NCI-H2227 (cell line): ENCODE results near the gene ADAMTSL1.

Experiments used
- DNase-seq: peaks from one replicate; lab custom pipeline; 2025; ENCODE audit not compliant: unreplicated experiment; lab: John Stamatoyannopoulos, UW

Gene ADAMTSL1

DNA sequence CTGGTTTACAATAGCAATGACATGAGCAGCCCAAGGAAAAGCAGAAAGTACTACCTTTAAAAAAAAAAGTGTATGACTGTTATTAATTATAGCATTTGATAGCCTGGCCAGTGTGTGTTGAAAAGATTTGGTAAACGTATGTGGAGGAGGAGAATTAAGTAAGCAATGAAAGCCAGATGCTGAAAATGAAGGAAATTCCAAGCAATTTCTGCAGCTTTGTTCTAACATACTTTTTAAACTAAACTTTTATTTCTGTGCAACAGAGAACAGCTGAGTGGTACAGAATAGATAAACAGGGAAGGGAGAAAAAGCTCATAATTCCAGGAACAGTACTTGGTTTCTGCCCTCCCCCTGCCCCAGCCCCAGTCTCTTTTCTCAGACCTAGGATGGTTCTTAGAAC, 252.6 kb downstream of the ADAMTSL1 start:
- DNase-seq = no peak

DNA sequence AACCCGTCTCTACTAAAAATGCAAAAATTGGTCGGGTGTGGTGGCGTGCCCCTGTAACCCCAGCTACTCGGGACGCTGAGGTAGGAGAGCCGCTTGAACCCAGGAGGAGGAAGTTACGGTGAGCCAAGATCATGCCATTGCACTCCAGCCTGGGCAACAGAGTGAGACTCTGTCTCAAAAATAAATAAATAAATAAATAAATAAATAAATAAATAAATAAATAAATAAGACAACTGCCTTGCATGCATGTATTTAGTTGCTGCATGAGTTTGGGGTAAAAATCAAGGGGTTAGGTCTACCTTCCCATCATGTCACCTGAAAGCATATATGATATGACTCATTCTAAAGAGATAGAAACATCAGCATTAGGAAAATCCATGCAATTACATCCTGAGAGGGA, 254.0 kb downstream of the ADAMTSL1 start:
- no peak for DNase-seq

DNA sequence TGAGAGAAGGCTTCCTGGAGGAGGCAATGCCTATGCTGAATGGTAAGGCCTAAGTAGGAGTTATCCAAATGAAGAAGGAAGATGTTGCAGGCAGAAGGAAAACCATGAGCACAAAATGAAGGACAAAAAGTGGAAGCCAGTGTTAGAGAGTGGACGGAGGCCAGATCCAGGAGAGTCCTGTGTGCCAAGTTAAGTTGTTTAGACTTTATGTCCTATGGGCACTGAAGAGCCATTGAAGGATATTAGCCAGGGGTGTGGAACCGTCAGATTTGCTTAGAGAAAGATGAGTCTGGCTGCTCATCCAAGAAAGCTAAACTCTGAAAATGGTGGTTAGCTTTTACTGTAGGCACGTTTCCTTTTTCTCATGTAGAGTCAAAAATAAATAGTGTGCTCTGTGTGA, 254.7 kb downstream of the ADAMTSL1 start:
- DNase-seq = no peak

DNA sequence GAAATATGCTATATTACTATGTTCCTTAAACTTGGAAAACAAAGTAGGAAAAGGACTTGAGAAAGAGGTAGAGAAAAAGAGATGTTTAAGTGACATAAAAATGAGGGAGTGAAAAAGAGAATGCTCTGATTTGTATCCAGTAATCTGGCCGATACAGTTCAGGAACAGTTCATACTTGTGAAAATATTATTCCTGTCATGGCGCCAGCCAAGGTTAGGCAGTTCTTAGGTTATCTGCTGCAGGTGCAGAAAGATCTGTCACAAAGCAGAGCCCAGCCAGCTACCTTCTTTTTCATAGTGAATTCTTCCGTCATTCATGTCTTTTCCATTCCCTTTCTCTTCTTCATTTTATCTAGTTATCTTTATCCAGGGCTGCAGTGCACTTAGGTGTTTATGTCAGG, 256.3 kb downstream of the ADAMTSL1 start:
- no peak for DNase-seq

DNA sequence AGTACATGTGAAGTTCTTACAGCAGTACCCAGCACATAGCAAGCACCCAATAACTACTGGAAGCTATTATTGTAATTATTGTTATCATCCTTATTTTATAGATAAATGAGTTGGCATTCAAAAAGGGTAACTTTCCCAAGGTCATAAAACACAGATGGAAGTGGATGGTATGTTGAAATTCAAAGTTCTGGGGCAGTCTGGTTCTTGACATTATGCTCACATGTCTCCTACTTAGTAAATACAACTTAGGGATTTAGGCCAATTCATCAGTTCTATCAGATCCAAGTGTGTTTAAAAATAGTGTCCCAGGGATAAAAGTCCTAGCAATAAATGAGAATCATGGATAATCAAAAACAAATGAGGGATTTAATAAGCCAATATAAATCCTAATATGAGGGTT, 265.2 kb downstream of the ADAMTSL1 start:
- no peak for DNase-seq

DNA sequence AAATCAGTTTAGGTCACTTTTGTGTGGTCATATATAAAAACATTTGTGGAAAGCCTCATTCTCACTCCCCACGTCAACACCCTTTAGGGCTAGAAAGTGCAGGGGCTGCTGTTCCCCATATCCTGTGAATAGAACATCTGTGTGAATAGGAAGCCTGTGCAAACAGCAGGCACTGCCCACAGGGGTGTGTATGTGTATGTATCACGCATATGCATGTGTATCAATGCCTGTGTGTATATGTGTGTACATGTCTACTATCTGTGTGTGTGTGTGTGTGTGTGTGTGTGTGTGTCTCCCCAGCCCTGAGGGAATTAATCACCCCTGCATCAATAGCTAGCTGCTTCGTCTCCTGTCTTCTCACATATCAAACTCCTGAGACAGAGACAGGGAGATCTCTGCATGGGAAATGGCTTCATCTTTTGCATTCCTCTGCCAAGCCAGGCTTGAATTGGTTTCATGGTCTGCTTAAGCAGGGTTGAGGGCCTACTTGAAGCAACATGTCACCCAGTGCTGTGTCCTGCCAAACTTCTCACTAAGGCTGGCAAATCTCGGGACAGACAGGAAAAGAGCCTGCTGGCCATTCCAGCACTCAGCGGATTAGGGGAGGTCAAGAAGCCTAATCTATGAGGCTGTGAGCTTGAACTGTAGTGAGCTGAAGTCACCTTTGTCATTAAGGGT, 265.8 kb downstream of the ADAMTSL1 start:
- no peak for DNase-seq

DNA sequence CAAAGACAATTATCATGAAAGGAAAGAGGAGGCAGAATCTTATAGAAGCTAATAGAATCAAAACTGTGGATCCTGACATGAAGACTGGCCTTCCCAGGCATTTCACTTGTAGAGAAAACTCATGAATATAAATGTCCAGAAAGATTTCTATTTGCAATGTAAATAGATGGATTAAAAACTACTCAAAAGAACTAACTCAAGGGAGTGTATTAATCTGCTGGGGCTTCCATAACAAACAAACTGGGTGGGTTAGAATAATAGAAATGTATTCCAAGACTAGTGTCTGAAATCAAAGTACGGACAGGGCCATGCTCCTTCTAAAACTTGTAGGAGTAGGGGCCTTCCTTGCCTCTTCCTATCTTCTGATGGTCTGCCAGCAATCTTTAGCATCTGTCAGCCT, 267.4 kb downstream of the ADAMTSL1 start:
- DNase-seq = no peak

DNA sequence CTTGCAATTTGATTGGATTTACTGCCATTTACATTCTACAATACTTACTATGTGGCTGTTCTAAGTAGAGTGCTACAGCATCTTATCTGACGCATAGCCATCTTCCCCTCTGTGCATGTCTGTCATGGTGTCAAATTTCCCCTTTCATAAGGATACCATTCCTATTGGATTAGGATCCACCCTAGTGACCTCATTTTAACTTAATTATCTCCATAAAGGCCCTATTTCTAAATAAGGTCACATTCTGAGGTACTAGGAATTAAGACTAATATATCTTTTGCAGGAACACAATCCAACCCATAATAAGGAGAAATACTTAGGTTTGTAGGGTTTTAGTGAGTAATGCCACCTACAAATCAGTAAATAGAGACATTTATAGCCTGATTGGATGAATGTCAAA, 268.0 kb downstream of the ADAMTSL1 start:
- DNase-seq = no peak

DNA sequence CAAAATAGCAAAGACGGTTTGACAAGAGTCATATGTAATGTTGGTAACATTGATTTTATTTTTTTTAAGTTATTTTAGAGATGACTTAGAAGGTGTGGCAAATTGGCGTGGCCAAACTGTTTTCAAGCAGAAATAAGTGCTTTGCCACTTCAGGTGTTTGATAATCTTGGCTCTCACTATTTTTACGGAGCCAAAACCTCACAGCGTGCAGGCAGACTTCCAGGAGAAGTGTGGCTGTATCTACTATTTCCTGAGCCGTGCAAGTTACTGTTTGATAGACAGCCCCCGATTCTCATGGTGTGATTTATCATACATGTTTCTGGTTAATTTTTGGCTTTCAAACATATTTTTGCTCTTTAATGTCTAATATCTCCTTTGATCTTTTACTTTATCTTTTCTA, 269.5 kb downstream of the ADAMTSL1 start:
- no peak for DNase-seq

DNA sequence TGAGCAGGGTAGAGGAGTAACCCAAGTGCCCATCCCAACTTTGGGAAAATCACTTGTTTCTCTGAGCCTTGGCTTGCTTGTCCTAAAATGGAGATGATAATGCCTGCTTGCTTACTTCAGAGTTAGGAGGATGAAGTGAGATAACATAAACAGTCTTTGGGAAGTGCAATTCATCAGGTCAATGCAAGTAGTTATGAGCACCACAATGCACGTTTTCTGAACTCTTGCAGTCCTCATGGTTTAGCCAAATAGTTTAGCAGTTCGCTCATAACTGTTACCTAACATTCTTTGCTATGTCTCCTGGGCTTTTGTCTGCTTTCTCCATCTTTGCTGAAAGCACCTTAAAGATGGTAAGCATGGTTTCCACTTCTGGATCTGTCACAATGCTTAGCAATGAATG, 270.0 kb downstream of the ADAMTSL1 start:
- no peak for DNase-seq

DNA sequence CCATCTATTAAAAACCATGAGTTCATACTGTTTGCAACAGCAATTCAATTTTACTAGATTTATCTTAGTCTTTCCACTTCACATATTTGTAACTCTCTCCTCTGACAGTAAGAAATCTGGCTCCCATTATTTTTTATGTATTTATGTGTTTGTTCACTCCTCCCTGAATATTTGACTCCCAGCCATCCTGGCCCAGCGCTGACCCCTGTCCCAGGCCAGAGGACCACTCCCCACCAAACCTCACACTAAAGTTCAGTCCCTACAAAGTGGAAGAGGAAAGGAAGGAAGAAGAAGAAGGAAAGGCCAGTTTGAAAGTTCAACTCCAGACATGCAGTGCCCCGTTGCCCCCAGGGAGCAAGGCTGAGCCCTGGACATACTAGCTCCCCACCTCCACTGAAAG, 271.8 kb downstream of the ADAMTSL1 start:
- no peak for DNase-seq

DNA sequence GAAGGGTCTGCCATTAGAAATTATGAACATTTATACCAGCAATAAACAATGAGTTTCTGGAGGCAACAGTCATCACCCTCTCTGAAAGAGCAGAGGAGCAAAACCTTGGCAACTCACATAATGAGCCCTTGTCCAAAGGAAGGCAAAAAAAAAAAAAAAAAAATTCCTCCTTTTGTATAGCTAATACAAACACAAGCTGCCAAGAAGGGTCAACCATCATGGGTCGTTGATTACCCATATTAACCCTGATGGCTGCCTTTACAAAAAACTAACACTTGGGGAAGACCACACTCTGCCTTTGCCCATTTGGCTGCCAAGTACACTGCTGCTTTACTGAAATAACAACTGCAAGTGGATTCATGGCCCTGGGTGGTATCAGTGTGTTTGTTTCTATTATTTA, 272.7 kb downstream of the ADAMTSL1 start:
- DNase-seq = peak; percentile 70

DNA sequence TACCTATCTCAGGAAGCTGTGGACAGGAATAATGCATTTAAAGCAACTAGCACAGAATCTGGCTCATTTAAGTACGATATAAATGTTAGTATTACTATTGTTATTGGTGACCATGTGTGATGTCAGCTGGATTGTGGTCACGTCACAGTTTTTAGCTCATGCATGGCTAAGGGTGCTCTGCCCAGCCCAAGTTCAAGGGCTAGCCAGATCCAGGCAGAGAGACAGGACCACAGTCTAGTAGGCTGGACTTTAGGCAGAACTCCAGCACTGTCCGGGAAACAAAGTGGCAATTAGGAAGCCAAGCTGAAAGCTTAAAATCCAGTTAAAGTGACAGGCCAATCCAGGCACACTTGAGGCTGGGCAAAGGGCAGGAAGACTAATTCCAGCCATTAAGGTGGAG, 273.6 kb downstream of the ADAMTSL1 start:
- no peak for DNase-seq

DNA sequence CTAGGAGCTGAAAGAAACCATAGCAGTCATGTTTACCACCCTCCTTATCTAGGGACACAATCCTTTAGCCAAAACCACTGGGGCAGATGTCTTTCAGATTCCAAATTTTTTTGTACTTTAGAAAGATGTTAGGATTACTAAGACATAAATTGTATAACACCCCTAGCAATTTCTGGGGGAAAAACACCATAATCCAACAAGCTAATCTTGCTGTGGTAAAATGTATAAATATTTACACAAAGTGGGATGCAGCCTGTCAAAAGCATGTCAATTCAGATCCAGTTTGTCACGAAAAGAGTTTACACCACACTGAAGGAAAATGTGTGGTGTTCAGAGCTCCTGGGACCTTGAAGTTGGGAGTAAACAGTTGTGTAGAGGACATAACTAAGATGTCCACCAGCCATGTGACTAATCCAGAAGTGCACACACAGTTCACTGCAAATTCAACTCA, 274.3 kb downstream of the ADAMTSL1 start:
- DNase-seq = no peak

DNA sequence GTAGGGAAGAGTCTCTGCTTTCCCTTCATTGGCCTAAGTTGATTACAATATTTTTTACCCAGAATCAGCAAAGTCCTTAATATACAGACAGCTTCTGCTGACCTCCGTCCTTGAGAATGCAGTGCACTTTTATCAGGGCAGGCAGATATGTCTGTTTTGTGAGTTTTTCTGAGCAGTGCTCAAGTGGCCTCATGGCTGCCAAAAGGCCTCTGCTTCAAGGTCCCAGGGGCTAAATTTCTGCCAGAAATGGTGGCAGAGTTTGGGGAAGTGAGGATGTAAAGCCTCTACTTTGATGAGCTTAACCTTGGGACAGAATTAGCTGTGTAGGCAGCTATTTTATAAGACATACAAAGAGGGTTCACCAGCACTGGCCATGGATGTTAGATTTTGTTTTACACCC, 275.8 kb downstream of the ADAMTSL1 start:
- DNase-seq = no peak

DNA sequence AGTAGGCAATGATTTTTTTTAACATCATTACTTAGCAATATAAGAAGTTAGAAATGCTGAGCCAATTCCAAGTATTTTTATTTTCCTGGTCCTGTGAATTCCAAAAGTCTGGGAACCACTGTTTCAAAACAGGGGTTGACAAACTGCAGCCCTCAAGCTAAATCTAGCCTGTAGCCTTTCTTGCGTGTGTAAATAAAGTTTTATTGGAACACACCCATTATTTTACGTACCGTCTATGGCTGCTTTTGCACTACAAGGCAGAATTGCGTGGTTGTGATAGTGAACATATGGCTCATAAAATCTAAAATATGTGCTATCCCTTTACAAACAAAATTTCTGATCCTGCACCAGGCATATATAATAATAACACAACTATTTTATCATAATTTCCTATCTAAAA, 280.0 kb downstream of the ADAMTSL1 start:
- no peak for DNase-seq

DNA sequence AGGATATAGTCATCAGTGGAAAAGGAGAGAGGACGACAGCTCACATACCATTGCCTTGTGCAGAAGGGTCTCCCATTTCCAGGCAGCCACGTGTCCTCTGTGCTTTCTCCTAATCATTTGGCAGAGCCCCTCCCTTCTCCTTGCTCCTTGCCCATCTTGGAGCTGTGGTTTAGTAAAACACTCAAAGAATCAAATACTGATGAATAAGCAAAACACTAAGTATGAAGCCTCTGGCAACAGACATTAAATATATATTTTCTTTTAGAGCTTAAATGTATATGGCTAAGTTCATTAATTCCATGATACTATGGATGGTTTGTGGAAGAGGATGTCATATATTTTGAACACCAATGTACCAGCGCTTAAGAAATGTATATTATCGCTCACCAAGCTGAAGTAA, 280.6 kb downstream of the ADAMTSL1 start:
- DNase-seq = no peak

DNA sequence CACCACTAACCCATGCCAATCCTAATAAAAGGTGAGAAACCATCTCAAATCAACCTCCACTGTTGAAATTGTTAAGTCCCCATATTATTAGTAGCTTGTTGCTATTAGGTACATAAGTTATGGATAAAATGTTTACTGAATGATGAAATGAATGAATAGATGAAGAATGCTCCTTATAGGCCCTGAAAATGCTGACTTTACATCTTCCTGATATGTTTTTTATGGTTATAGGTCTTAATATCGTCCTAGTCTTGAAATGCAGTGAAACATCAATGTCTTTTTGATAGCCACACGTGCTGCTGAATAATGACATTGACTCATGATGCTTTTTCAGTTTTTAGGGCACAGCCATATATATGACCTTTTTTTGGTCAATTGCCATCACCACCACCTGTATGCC, 281.3 kb downstream of the ADAMTSL1 start:
- no peak for DNase-seq

DNA sequence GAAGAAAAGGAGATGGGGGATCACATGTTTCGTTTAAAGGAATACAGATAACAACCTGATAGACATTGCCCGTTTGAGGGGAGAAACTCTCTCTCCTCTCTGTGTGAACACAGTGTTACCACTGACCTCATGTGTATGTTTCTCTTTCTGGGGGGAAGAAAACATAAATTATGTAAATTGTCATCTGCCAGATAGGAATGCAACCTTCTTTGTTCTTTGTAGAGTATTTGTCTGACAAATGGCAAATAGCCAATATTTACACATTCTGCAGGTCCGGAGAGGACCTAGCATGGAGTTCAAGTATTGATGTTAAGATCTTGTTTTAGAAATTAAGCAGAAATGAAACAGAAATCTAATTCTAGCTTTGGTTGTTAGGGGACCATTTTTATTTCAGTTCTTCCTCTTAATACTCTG, 282.8 kb downstream of the ADAMTSL1 start:
- no peak for DNase-seq

DNA sequence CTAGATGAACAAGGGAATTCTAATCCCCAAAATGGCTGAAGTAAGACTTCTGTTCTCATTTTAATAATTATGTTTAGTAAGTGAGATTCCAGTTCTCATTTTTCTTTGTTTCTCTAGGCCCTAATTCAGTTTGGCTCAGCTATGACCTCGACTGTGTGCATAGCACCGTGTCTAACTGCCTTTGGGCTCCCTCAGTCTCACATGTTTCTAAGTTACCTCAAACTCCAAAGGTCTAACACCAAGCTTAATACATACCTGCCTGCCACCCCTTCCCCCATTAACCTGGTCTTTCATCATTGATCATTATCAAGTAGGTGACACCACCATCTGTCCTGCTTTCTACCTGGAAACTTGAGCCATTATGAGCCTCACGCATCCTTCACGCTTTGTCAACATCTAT, 285.9 kb downstream of the ADAMTSL1 start:
- DNase-seq = no peak

DNA sequence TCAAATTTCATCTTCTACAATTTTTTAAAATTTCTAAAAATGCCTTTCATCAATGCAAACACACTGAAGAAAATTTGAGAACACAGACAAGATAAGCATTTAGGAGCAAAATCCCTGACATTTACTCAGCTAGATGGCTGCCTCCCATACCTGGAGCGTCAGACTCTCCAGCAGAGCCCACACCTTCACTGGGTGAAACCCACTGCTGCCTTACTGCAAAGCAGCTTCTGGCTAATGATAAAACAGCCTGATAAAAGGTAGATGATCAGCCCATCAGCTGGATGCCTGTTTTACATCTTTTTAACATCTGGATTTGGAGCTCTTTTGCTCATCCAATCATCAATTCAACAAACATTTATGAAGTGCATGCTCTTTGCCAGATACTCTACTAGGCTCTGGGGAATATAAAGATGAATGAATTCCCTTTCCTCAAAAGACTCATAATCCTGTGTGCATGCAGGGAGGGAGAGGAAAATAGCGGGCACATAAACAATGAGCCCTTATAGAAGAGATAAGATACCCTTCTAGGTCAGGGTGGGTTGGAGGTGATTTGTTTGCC, 287.9 kb downstream of the ADAMTSL1 start:
- DNase-seq = no peak

DNA sequence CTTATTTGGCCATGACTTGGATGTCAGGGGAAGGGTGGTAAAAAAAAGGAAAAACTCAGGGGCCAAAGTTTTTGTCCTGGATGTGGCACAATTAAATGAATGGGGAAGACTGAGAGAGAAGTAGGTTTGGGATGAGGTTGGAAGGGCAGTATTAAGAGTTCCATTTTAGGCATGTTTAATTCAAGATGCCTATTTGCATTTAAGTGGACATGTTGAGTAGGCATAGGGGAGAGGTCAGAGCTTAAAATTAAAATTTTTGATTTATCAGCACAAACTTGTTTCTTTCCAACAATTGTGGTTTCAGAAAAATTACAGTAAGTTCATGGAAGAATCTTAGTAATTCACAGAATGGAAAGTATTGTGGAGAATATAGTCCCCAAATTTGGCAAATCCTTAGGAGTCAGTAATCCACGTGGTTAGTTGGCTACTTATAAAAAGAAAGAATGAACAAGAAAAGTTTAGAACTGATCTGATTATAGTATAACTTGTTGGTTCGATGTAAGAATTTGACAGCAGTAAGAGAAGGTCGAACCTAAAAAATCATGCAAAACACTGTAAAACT, 293.1 kb downstream of the ADAMTSL1 start:
- no peak for DNase-seq
